ENCODE measurements around the gene CLSTN2. TPM values are rescaled to one million over a fixed set of nuclear protein-coding genes. Genes with fewer than 3 reads are reported as not detected.

CLSTN2 gene
- total RNA-seq, 1 donor from 2014 or later, result 12.9 TPM

GRCh38 chr3:140053794-140054193, 118.8 kb downstream of the CLSTN2 start:
- no peak for TF ChIP-seq CTCF (conservative IDR thresholded peaks at IDR 0.05)
- Mint-ChIP-seq H3K36me3 (no peaks in the 10 kb centered on the region), H3K4me3 (peak overlapping the region; percentile 15)

GRCh38 chr3:140055092-140055791, 120.3 kb downstream of the CLSTN2 start:
- TF ChIP-seq CTCF (conservative IDR thresholded peaks at IDR 0.05), result no peak
- Mint-ChIP-seq H3K4me1 (ENCODE audit: unreplicated experiment) (peaks cover 29% of the 10 kb centered on the region), H3K36me3 (no peaks in the 10 kb centered on the region), H3K4me3 (no peak overlapping the region), H3K9me3 (no peaks in the 10 kb centered on the region), H3K27ac (no peak overlapping the region), H3K27me3 (peaks cover 15% of the 10 kb centered on the region)
- no peak for DNase-seq (ENCODE audit: extremely low spot score, unreplicated experiment)

More at GRCh38 chr3:140053794-140054193, 118.8 kb downstream of the CLSTN2 start:
- peaks cover 13% of the 10 kb centered on the region for H3K27me3 Mint-ChIP-seq
- no peaks in the 10 kb centered on the region for H3K9me3 Mint-ChIP-seq
- no peak for DNase-seq (ENCODE audit: extremely low spot score, unreplicated experiment)
- peak overlapping the region; percentile 39 for H3K27ac Mint-ChIP-seq
- H3K4me1 Mint-ChIP-seq (ENCODE audit: unreplicated experiment), result peaks cover 30% of the 10 kb centered on the region

GRCh38 chr3:140056047-140056446, 121.1 kb downstream of the CLSTN2 start:
- peaks cover 23% of the 10 kb centered on the region for H3K4me1 Mint-ChIP-seq (ENCODE audit: unreplicated experiment)
- peaks cover 15% of the 10 kb centered on the region for H3K27me3 Mint-ChIP-seq
- no peak overlapping the region for H3K4me3 Mint-ChIP-seq
- no peaks in the 10 kb centered on the region for H3K9me3 Mint-ChIP-seq
- H3K27ac Mint-ChIP-seq, result no peak overlapping the region
- DNase-seq (ENCODE audit: extremely low spot score, unreplicated experiment), result no peak
- no peak for TF ChIP-seq CTCF (conservative IDR thresholded peaks at IDR 0.05)
- no peaks in the 10 kb centered on the region for H3K36me3 Mint-ChIP-seq

- H3K27me3 Mint-ChIP-seq, result peaks cover 7% of the 10 kb centered on the region
- TF ChIP-seq CTCF (conservative IDR thresholded peaks at IDR 0.05), result no peak
- H3K4me1 Mint-ChIP-seq (ENCODE audit: unreplicated experiment), result no peaks in the 10 kb centered on the region
- H3K4me3 Mint-ChIP-seq, result no peak overlapping the region
- no peak overlapping the region for H3K27ac Mint-ChIP-seq
- no peaks in the 10 kb centered on the region for H3K36me3 Mint-ChIP-seq
- no peaks in the 10 kb centered on the region for H3K9me3 Mint-ChIP-seq
- DNase-seq (ENCODE audit: extremely low spot score, unreplicated experiment), result no peak
Measured at GRCh38 chr3:140061211-140061610, 126.2 kb downstream of the CLSTN2 start.

GRCh38 chr3:140062461-140062860, 127.5 kb downstream of the CLSTN2 start:
- Mint-ChIP-seq H3K4me1 (ENCODE audit: unreplicated experiment) (no peaks in the 10 kb centered on the region), H3K9me3 (no peaks in the 10 kb centered on the region), H3K27me3 (peaks cover 7% of the 10 kb centered on the region), H3K4me3 (no peak overlapping the region), H3K27ac (no peak overlapping the region), H3K36me3 (no peaks in the 10 kb centered on the region)
- TF ChIP-seq CTCF (conservative IDR thresholded peaks at IDR 0.05), result no peak
- DNase-seq (ENCODE audit: extremely low spot score, unreplicated experiment), result no peak
